ENCODE data around the gene TBC1D22B. TPM values are rescaled to one million over a fixed set of nuclear protein-coding genes. Genes with fewer than 3 reads are reported as not detected.

Gene TBC1D22B
- total and polyA plus RNA-seq, 9 of the 15 experiments (the other 6 are each of a cell fraction or from before 2014, with no cell fraction given), result 4.8 to 24.2 (median 13.5) TPM

DNA sequence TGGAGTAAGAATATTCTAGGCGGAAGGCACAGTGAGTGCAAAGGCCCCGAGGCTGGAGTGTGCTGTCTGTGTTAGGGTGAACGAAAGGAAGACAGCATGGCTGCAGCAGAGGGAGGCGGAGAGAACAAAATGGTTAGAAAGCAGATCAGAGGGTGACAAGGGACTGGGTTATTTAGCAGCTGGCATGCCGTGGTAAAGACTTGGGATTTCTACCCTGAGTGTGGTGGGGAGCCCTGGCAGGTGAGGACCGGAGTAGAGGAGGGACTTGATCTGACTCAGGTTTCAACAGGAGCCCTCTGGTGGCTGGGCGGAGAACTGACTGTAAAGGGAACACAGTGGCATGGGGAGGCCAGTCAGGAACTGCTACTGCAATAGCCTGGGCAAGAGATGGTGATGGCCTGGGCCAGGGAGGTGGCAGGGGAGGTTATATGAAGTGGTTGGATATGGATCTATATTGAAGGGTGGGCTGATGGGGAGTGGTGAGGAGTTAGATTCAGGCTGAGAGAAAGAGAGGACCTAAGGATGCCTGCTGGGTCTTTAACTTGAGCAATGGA lies 49.6 kb upstream of the TBC1D22B start (continued):
- TF ChIP-seq, protein P1, sequence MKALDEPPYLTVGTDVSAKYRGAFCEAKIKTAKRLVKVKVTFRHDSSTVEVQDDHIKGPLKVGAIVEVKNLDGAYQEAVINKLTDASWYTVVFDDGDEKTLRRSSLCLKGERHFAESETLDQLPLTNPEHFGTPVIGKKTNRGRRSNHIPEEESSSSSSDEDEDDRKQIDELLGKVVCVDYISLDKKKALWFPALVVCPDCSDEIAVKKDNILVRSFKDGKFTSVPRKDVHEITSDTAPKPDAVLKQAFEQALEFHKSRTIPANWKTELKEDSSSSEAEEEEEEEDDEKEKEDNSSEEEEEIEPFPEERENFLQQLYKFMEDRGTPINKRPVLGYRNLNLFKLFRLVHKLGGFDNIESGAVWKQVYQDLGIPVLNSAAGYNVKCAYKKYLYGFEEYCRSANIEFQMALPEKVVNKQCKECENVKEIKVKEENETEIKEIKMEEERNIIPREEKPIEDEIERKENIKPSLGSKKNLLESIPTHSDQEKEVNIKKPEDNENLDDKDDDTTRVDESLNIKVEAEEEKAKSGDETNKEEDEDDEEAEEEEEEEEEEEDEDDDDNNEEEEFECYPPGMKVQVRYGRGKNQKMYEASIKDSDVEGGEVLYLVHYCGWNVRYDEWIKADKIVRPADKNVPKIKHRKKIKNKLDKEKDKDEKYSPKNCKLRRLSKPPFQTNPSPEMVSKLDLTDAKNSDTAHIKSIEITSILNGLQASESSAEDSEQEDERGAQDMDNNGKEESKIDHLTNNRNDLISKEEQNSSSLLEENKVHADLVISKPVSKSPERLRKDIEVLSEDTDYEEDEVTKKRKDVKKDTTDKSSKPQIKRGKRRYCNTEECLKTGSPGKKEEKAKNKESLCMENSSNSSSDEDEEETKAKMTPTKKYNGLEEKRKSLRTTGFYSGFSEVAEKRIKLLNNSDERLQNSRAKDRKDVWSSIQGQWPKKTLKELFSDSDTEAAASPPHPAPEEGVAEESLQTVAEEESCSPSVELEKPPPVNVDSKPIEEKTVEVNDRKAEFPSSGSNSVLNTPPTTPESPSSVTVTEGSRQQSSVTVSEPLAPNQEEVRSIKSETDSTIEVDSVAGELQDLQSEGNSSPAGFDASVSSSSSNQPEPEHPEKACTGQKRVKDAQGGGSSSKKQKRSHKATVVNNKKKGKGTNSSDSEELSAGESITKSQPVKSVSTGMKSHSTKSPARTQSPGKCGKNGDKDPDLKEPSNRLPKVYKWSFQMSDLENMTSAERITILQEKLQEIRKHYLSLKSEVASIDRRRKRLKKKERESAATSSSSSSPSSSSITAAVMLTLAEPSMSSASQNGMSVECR (CRISPR knock-in tag; IDR thresholded peaks at IDR 0.05), result peak; percentile 72
- TF ChIP-seq ZNF146 (CRISPR knock-in tag; IDR thresholded peaks at IDR 0.05; ENCODE audit: unreplicated experiment), result no peak
- 0 out of 2 replicates have a peak, but pooled peaks have one; percentile 53 for TF ChIP-seq ETV5 (CRISPR knock-in tag; IDR thresholded peaks at IDR 0.05; ENCODE audit: low read depth)
- TF ChIP-seq GATAD2A (IDR thresholded peaks at IDR 0.05), result peak; percentile 97
- TF ChIP-seq CXXC5 (CRISPR knock-in tag; IDR thresholded peaks at IDR 0.05), result peak; percentile 93
- TF ChIP-seq MEIS2 (IDR thresholded peaks at IDR 0.05; ENCODE audit: partially characterized antibody), result no peak
- peak; percentile 84 for TF ChIP-seq HDAC2 (IDR thresholded peaks at IDR 0.05)
- TF ChIP-seq ARID2 (IDR thresholded peaks at IDR 0.05), result peak; percentile 82
- TF ChIP-seq ZBTB1 (CRISPR knock-in tag; IDR thresholded peaks at IDR 0.05; ENCODE audit: borderline replicate concordance, low read depth), result no peak
- 0 out of 4 replicates have a peak, but pooled peaks have one; percentile 17 to 38 for TF ChIP-seq TEAD1 (CRISPR knock-in tag; IDR thresholded peaks at IDR 0.05)
- peak; percentile 22; the same call in 1 of the 2 replicates for TF ChIP-seq CEBPB (tag; IDR thresholded peaks at IDR 0.05)
- TF ChIP-seq ZNF583 (CRISPR knock-in tag; IDR thresholded peaks at IDR 0.05), result peak; percentile 93
- 0 out of 2 replicates have a peak, but pooled peaks have one; percentile 23 for TF ChIP-seq ZNF384 (IDR thresholded peaks at IDR 0.05; ENCODE audit: low read depth, low read length)
- peak; percentile 56 for TF ChIP-seq ARID1B (IDR thresholded peaks at IDR 0.05)
- TF ChIP-seq ZNF197 (CRISPR knock-in tag; IDR thresholded peaks at IDR 0.05; ENCODE audit: low read depth), result peak; percentile 58; the same call in 1 of the 2 replicates
- TF ChIP-seq PTRF (tag; IDR thresholded peaks at IDR 0.05), result no peak; the same call in 1 of the 2 replicates
- no peak; the same call in 1 of the 2 replicates for TF ChIP-seq CHAMP1 (IDR thresholded peaks at IDR 0.05)
- peak; percentile 18 for TF ChIP-seq DACH1 (IDR thresholded peaks at IDR 0.05; ENCODE audit: partially characterized antibody)
- peak; percentile 25; the same call in 1 of the 2 replicates for TF ChIP-seq TAL1 (IDR thresholded peaks at IDR 0.05)
- TF ChIP-seq SIX5 (IDR thresholded peaks at IDR 0.05; ENCODE audit: borderline replicate concordance in 1 of 2, insufficient read depth in 1 of 2, low read depth in 1 of 2, low read length in 2 of 2), result no peak
- 0 out of 2 replicates have a peak, but pooled peaks have one; percentile 72 for TF ChIP-seq HIVEP1 (CRISPR knock-in tag; IDR thresholded peaks at IDR 0.05)
- TF ChIP-seq ZNF395 (CRISPR knock-in tag; IDR thresholded peaks at IDR 0.05), result peak; percentile 73; the same call in 1 of the 2 replicates
